HG02840 (cell line): ENCODE data around the gene CSK.

Experiments used
- ATAC-seq: cut with Tn5 transposase; IDR thresholded peaks from one replicate; pipeline ENCODE4 v1.9.1; 2021; ENCODE audit warnings: mild to moderate bottlenecking, moderate library complexity, moderate number of reproducible peaks; ENCODE audit not compliant: unreplicated experiment, low FRiP score

CSK gene

DNA sequence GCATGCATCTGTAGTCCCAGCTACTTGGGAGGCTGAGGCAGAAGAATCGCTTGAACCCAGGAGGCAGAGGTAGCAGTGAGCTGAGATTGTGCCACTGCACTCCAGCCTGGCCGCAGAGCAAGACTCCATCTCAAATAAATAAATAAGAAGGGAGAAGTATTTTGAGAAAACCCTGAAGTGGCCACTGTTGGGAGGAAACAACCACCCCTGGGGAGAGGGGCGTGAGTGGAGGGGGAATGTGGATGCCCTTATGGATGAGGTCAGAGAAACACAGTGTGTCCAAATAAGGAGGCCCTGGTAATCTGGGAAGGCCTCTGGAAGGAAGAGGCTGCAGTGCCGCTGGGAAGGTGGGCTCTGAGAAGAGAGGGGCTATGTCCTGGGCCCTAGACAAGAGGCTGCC lies 40.4 kb downstream of the CSK start:
- ATAC-seq: no peak

DNA sequence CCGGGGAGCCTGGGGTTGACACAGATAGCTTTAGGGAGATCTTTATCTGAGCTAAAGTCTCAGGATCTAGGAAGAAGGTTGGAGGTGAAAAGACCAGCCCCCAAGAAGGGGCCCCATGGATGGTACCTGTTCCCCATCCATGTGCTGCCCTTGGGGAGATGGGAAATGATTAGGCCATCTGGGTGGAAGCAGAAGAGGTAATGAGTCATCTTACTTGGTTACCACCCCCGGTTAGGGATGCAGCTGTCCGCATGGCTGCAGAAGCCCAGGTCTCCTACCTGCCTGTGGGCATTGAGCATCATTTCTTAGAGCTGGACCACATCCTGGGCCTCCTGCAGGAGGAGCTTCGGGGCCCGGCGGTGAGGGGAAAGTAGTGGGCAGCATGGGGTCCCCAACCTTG lies 41.4 kb downstream of the CSK start:
- no peak for ATAC-seq

DNA sequence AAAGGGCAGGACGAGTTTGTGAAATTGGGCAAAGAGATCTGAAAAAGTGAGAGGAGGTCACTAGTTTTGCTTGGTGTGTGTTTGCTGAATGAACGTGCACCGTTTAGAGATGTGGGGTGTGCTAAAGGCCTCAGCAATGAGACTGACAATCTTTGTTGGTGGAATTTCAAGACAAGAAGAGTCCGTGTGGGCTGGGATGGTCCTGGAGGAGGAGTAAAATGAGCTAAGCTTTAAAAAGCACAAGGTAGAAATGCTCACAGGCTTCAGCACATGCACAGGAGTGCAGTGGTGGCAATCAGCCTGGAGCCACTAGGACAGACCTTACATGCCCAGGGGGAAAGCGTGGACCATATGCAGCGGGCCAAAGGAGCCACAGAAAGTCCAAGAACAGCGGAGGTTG lies 43.1 kb downstream of the CSK start:
- no peak for ATAC-seq

DNA sequence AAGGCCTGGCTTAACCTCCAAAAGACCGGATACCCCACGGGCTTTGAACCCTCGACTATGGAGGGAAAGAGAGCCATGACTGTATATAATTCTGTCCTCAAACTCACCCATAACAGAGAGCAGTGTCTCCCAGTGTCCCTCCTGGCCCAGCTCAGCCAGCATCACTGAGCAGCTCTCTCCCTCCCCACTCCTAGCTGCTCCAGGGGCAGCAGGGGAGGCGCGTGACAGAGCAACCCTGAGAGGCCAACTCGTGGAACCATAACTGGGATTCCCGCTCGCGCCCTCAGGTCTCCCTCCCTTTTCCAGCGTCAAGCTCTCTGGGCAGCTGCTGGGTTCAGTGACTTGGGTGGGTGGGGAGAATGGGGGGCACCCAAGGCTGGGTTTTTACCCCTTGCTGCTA lies 44.0 kb downstream of the CSK start:
- no peak for ATAC-seq

DNA sequence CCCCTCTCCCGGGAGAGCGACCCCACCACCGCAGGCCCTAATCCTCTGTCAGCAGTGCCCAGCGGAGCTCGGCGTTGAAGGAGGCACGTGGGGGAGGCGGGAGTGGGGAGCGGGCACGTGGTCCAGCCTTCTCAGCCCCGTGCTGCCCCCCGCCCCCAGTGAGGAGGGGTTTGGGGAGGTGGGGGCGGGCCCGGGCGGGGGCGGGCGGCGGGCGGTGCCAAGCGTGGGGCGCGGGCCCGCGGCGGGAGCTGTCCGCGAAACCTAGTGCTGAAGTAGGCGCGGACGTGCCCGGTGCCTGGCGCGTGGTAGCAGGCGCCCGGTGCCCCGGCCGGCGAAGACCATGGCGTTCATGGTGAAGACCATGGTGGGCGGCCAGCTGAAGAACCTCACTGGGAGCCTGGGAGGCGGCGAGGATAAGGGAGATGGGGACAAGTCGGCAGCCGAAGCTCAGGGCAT lies 44.5 kb downstream of the CSK start, which contains the start of gene CPLX3:
TSS of gene CPLX3 (plus strand) at position 264 of the 456 bp plus-strand sequence. CDS start at position 341, 77 bp downstream.
- no peak for ATAC-seq

DNA sequence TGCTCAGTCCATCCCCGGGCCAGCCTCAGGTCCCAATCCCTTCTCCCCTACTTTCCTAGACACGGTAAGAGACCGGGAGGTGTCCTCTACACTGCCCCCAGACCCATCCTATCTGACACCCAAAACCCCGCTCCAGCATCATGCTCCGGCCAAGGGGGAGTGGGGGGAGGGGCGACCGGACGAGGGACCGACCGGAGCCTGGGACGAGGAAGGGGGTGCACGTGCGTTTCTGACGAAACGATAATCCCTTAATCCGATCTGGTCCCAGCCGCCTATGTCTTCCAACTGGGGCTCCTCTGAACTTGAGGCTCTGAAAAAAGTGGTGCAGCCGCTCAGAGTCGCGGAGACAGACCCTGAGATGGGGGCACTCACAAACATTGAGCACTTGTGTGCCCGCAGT lies 45.0 kb downstream of the CSK start:
- no peak for ATAC-seq

DNA sequence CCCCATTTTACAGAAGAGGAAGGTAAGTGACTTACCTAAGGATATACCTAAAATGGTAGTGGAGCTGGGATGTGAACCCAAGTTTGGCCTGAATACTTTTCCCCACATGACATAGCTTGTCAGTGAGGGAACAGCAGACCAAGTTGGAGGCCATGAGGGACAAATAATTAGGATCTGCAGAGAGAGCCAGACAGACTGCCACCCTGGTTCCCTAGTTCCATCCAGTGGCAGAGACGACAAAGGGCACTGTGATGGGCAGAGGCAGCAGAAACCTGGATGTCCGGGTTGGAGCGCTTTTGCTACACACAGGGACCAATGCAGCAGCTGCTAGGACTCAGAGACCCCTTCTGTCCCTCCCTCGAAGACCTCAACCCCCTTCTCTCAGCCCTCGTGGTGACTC lies 45.7 kb downstream of the CSK start:
- no peak for ATAC-seq

DNA sequence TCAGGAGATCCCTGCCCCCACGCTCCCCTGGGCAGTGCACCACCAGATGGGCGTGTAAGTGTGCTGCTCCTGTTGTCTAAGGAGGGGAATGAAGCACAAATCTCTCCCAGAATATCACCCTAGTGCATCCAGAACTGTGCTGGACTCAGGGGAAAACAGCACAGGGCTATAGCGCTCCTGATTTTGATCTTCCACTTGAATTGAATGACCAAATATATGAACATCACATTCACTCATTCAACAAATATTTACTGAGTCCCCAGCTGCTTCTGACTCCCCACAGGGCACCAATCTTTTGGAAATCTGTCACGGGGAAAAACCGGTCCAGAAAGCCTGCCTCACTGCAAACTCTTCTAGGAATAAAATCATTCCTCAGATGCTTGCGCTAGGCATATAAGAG lies 47.0 kb downstream of the CSK start:
- ATAC-seq: no peak

DNA sequence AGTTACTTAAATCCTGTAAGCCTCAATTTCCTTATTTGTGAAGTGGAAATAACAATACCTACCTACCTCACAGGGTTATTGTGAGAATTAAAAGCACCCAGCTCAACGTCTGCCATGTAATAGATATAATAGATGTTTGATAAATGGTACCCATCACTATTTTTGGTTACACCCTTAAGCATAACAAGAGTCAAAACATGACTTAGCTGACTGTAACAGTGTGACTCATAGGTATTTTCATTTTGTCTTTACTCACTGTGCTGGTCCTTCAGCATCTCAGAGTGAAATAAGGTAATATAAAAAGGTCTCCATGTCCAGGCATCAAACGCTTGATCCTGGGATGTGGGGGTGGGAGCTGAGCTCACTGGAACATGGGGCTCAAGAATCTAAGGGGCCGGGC lies 47.6 kb downstream of the CSK start:
- ATAC-seq: no peak

DNA sequence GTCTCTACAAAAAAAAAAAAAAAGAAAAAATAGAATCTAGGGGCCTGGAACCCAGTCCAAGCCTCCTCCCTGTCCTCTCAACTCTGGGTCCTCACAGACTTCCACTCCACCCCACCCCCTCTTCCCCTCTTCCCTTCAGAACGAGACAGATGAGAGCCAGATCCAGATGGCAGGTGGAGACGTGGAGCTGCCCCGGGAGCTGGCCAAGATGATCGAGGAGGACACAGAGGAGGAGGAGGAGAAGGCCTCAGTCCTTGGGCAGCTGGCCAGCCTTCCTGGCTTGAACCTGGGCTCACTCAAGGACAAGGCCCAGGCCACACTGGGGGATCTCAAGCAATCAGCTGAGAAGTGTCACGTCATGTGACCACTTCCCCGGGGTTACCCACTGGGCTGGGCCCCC lies 48.1 kb downstream of the CSK start:
- no peak for ATAC-seq

DNA sequence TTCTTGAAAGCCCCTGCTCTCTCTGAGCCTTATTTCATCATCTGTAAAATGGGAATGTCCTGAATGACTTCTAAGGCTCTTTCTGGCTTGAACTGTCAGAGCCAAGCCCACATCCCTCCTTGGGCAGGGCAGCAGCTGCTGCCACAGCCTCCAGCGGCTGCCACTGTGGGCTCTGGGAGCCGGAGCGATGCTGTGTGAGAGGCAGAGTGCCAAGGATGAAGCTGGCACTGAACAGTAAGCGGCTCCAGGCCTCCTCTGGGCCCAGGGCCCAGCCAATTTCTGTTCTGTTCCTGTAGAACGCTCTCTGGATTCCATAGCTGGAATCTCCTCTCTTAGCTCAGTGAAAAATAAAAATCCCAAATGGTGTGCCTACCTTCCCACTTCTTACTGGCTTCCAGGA lies 49.0 kb downstream of the CSK start:
- no peak for ATAC-seq

DNA sequence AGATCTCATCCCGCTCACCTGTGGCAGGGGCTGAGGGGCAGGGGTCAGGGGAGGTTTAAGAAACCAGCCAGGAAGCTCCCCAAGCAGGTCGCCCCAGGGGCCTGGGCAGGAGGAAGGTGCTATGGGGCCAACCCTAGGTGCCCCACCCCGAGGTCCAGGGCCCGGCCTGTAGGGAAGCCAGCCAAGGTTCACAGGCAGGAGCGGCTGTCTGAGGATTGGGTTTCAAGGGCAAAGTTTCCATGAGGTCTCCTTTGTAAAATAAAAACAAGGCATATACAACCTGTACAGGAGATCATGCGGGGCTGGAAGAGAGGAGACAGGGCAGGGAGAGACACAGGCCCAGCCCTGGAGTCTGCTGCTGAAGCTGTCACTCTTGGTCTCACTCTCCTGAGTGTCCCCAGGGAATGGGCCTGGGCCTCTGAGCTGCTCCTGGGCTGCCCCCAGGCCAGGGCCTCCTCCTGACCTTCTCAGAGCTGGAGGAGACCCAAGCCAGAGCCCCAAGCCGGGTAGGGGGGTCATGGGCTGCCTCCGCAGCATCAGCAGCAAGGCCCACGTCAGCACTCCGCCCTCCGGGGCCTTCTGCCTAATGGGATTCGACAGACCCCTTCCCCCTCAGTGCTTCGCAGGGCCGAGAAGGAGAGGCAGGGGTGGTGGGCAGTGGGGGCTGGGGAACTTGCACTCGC lies 50.1 kb downstream of the CSK start:
- ATAC-seq: no peak

DNA sequence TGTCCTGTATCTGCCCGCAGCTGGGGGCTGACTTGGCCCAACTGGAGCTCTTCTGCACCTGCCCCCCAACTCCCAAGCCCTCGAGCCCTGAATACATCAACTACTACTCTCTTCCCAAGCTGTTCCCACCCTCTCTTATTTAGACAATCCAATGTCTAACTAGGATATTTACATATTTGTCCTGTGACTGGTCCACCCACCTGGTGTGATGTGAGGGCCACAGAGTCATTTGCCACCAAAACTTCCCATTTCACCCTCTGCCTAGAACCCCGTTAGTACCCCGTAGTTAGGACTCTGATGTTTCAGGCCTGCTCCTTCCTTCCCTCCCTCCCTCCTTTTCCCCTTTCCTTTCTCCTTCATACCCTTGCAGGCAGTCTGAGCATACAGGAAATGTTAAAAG lies 50.9 kb downstream of the CSK start:
- no peak for ATAC-seq

DNA sequence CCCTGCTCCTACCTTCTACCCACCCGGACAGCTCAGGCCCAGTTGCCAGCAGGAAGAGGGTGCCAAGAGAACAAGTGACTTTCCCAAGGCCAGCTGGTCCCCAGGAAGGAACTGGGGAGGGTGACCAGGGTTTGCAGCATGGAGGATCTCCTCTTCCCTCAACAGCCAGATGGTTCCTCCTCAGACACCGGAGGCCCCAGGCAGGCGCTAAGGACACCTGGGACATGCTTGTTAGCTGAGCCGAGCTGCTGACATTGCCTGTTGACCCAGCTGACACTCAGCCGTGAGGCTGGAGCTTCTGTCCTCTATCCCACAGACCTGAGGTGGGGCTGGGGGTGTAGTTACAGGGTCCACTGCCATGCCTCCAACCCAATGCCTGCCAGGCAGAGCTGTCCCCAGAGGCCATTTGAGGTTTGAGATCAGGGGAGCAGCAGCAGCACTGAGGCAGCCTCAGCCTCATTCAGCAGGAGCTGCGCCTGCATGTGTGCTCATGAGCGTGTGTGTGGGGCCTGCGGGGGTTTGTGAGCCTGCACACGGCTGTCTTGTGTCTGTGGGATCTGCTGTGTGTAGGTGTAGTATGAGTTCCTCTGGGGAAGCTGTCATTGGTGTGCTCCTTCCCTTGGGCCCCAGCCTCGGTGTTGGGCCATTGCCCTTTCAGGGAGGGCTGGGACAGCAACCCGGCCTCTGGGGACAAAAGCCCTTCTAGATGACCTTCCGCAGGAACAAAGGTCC lies 51.7 kb downstream of the CSK start:
- no peak for ATAC-seq

DNA sequence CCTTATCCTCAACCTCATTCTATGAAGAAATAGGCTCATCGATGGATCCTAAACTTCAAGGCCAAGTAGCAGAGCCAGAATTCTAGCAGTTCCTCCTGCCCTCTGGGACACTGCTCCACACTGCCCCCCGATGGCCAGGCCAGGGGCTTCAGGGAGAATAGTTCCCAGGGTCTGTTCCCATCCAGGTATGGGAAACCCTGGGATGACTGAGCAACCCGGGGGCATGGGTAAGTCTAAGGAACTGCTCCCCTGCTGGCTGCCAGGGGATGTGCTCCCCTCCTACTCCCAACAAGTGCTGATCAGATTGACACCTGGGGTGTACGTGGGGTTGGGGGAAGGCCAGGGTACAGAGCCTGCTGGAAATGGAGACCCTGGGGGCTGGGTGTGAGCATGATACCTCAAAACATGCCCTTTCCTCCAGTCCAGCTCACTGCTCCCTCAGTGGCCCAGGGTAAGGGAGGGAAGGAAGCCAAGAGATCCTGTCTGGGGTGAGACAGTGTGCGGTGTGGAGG lies 53.5 kb downstream of the CSK start:
- ATAC-seq: no peak

DNA sequence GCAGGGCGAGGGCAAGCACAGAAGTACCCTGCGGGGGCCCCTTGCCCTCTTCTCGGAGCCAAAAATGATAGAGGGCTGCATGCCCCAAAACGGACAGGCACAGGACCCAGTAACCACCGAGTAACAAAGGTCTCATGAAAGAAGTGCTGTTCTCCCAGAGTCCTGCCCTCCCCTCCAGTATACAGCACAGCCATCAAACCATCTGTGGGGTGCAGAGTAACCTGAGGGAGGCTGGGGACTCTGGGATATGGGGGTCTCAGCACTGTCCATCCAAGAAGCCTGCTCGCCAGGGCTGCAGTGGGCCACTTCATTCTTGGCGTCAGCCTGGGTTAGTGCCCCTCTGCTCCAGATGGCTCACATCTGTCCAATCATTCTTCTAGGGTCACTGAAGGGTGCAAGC lies 55.0 kb downstream of the CSK start:
- no peak for ATAC-seq

DNA sequence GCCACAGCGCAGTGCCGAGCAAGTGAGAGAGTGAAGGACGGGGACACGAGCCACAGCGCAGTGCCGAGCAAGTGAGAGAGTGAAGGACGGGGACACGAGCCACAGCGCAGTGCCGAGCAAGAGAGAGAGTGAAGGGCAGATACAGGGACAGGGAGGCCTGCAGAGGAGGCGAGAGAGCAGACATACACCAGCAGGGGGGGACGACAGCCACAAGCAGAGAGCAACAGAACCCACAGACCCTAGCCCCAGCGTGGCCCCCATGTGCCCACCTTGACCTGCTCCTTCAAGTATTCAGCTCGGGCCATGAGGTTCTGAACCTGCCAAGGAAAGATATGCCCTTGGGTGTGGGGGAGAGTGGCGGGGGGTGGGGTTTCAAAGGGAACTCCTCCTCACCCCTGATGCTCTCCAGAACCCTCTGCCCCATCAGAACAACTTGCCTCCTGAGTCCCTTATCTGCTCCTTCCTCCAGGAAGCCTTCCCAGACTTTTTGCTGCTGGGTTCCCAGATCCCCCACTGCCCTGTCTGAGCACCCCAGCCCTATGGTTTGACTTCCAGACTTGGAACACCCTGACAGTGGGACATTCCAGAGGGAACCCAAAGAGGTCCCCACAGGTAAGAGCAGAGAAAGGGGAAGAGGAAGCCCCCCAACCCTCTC lies 55.7 kb downstream of the CSK start:
- ATAC-seq: no peak

DNA sequence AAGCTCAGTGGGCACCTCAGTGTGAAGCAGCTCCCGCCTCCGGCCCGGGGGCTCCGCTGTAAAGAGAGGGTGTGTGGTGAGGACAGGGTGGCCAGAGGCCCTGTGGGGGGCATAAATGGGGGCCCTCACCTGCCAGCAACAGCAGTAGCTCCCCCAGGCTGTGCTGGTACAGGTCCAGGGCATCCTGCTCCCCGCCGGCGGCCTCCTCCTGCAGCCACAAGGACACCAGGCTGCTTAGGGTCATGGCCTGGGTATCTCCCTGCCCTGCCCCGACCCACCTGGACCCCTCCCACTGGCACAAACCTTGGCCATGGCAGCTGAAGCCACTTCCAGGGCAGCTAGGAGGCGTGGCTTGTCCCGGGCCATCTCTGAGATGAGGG lies 56.2 kb downstream of the CSK start:
- ATAC-seq: no peak

DNA sequence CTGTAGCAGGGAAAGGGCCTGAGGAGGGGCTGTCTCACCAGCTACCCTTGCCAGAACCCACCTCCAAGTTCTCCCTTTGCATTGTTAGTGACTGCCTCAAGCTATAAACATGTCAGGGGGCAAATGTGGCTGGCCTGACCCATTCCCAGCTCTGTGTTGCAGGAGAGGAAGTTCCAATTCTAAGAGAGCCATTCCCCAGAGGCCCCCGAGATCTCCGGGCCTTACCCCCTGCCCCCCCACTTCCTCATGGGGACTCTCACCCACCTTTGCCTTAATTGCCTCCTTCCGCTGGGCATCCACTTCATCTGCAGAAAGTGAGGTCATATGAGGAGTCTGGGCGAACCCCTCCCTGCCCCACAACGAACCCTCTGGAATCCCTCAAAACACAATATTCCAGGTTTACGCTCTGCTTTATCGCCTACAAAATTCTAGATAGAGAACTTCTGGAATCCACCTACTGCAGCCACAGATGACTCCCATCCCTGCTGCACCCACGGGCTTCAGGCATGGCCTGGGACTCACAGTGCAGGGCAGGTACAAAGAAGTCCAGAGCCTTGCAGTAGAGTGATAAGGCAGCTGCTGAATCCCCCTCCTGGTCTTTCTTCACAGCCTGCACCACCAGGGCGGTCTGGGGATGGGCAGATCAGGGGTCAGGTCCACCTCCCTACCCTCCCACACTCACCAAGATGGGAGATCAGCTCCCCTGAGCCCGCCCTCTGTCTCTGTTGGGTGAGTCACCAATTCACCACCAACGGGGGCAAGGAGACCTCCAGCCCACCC lies 57.1 kb downstream of the CSK start:
- no peak for ATAC-seq

DNA sequence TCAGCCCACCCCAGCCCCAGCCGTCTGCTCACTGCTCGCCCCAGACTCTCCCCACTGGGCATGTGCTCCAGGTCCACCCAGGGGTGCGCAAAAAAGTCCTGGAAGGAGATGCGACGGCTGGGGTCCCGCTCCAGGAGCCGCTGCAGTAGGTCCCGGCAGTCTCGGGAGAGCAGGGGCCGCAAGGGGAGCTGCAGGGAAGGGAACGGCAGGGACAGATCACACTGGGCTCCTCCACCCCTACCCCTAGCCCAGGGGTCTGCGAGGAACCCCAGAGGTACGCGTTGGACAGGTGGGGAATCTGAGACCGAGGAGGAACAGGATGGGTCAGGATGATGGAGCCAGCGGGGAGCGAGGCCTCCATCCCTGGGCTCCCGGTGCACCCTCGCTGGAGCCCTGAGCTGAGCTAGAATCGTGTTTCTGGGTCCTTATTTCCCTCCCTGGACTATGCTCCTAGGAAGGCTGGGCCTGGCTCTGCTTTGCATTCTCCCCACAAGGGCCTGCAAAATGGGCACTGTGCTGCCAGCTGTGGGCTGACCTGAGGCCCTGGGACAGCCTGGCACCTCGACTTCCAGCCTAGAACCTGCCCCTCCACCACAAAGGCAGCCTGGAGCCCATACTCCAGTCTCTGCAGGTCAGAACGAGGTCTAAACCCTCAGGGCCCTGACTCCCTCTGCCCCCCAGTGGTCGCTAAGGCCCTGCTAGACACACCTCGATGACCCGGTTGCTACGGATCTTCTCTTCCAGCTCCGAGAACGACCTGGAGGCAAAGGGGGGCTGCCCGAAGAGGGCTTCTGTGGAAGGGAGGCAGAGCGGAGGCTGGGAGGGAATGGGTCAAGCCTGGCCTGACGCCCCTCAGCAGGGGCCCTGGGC lies 57.9 kb downstream of the CSK start:
- ATAC-seq: no peak
